HCT116 (cell line): ENCODE data around the gene KDM1B. TPM values are rescaled to one million over a fixed set of nuclear protein-coding genes. Genes with fewer than 3 reads are reported as not detected.

ENCODE experiments used
- ATAC-seq: fragments of 200-7000 bp; cut with Tn5 transposase; 2 replicates; pipeline ENCODE4 v1.9.1; 2020; ENCODE audit warnings: mild to moderate bottlenecking, moderate library complexity
- BruUV-seq: library from RNA; stranded (reverse); fragments of 400-500 nt; replicated peaks from 2 replicates; lab custom pipeline; 2021; lab: Mats Ljungman, UMichigan
- CTCF ChIA-PET: fragments of 300-600 bp; sonication (Branson Sonifier 250); formaldehyde crosslinking; loops from one replicate; lab custom pipeline; 2021; ENCODE audit warnings: antibody characterized with exemption; lab: Charles Lee
- POLR2A ChIA-PET: fragments of 300-600, 350-600 bp; sonication (Branson Sonifier 250); formaldehyde crosslinking; loops from one replicate; lab custom pipeline; 2021; ENCODE audit warnings: antibody characterized with exemption; lab: Charles Lee
- RAD21 ChIA-PET, 2 experiments: fragments of 300-600 bp; sonication (Branson Sonifier 250); formaldehyde crosslinking; loops; one replicate each; lab custom pipeline; 2023; ENCODE audit warnings: low total read pairs in 2 of 2; ENCODE audit not compliant: uncharacterized antibody in 2 of 2, unreplicated experiment in 2 of 2, low non-redundant PET in 1 of 2; lab: Charles Lee
- DNase-seq: peaks from one replicate; pipeline ENCODE4 v3.0.0-alpha.2; 2010; ENCODE audit warnings: low read depth, low spot score
- H2AFZ ChIP-seq: fragments of 200-600 bp; shearing (Covaris generic), sonication (generic); 2 replicates; pipeline ENCODE4 v1.6.1; 2017; ENCODE audit warnings: low read depth, mixed run types, mixed read lengths, antibody characterized with exemption, low read length; ENCODE audit not compliant: poor library complexity, severe bottlenecking
- H3K27ac ChIP-seq: 2 replicates; pipeline ENCODE4 v1.5.1; 2012; ENCODE audit warnings: low read depth, low read length
- H3K27me3 ChIP-seq: fragments of 200-600 bp; sonication (generic); 2 replicates; pipeline ENCODE4 v1.6.1; 2016; ENCODE audit warnings: mixed run types, low read length, mixed read lengths; ENCODE audit not compliant: insufficient read depth
- H3K36me3 ChIP-seq, 2 experiments: fragments of 200-500 bp in 1 of 2; fragments of 200-600 bp in 1 of 2; sonication (Bioruptor generic) in 1 of 2; sonication (generic) in 1 of 2; 2 replicates each; pipeline versions ENCODE4 v1.5.1 to v1.6.1; 2014 to 2016; ENCODE audit warnings: low read length in 2 of 2, inconsistent platforms in 1 of 2, mixed read lengths in 1 of 2, mixed run types in 1 of 2; ENCODE audit not compliant: insufficient read depth in 2 of 2, control insufficient read depth in 1 of 2
- H3K4me1 ChIP-seq, 2 experiments: fragments of 200-600 bp in 1 of 2; sonication (generic) in 1 of 2; 2 replicates each; pipeline versions ENCODE4 v1.5.1 to v1.6.1; 2012 to 2017; ENCODE audit warnings: low read length in 2 of 2, inconsistent platforms in 1 of 2, mild to moderate bottlenecking in 1 of 2, mixed read lengths in 1 of 2, mixed run types in 1 of 2, moderate library complexity in 1 of 2; ENCODE audit not compliant: insufficient read depth in 2 of 2, control insufficient read depth in 1 of 2
- H3K4me2 ChIP-seq: fragments of 200-600 bp; sonication (generic); 2 replicates; pipeline ENCODE4 v1.6.1; 2017; ENCODE audit warnings: mixed run types, low read length, mixed read lengths
- H3K4me3 ChIP-seq, 2 experiments: fragments of 200-600 bp in 1 of 2; sonication (generic) in 1 of 2; replicated peaks in 1 of 2; 2 replicates each; pipeline ENCODE4 v1.5.1; 2011 to 2016; ENCODE audit warnings: low read length in 2 of 2, control low read depth in 1 of 2, low read depth in 1 of 2, mild to moderate bottlenecking in 1 of 2, mixed read lengths in 1 of 2, mixed run types in 1 of 2
- H3K79me2 ChIP-seq: fragments of 200-600 bp; sonication (generic); 2 replicates; pipeline ENCODE4 v1.6.1; 2017; ENCODE audit warnings: mild to moderate bottlenecking, mixed run types, low read length, moderate library complexity, mixed read lengths; ENCODE audit not compliant: insufficient read depth
- H3K9ac ChIP-seq: fragments of 200-600 bp; sonication (generic); 2 replicates; pipeline ENCODE4 v1.6.1; 2016; ENCODE audit warnings: low read length, mixed read lengths
- H3K9me2 ChIP-seq: fragments of 200-600 bp; sonication (generic), shearing (Covaris generic); 2 replicates; pipeline ENCODE4 v1.6.1; 2017; ENCODE audit warnings: mixed run types, mild to moderate bottlenecking, moderate library complexity; ENCODE audit not compliant: insufficient read depth
- H3K9me3 ChIP-seq, 2 experiments: fragments of 200-500 bp in 1 of 2; fragments of 200-600 bp in 1 of 2; sonication (Bioruptor generic) in 1 of 2; sonication (generic) in 1 of 2; 2 replicates each; pipeline ENCODE4 v1.6.1; 2014 to 2017; ENCODE audit warnings: low read length in 2 of 2, mixed read lengths in 2 of 2, inconsistent platforms in 1 of 2, low read depth in 1 of 2, mild to moderate bottlenecking in 1 of 2, mixed run types in 1 of 2, moderate library complexity in 1 of 2; ENCODE audit not compliant: control insufficient read depth in 1 of 2, insufficient read depth in 1 of 2
- H4K20me1 ChIP-seq: fragments of 200-600 bp; sonication (generic), shearing (Covaris generic); 2 replicates; pipeline ENCODE4 v1.6.1; 2017; ENCODE audit warnings: mixed run types, mild to moderate bottlenecking, moderate library complexity; ENCODE audit not compliant: insufficient read depth
- ATF3 ChIP-seq: IDR thresholded peaks from 2 replicates; pipeline ENCODE4 v1.6.1; 2012
- CBX3 ChIP-seq: IDR thresholded peaks from 2 replicates; pipeline ENCODE4 v1.6.1; 2012; ENCODE audit warnings: low read depth
- CTCF ChIP-seq, 3 experiments: fragments of 200-600 bp in 1 of 3; sonication (generic) in 1 of 3; IDR thresholded peaks in 2 of 3; conservative IDR thresholded peaks in 1 of 3; 2 replicates each; pipeline ENCODE4 v1.5.1; 2012 to 2017; ENCODE audit warnings: low read depth in 2 of 3, low read length in 2 of 3, antibody characterized with exemption in 1 of 3, borderline replicate concordance in 1 of 3, control low read depth in 1 of 3, mild to moderate bottlenecking in 1 of 3, mixed read lengths in 1 of 3, mixed run types in 1 of 3, moderate library complexity in 1 of 3; ENCODE audit not compliant: insufficient read depth in 1 of 3
- EGR1 ChIP-seq: IDR thresholded peaks from 2 replicates; pipeline ENCODE4 v1.6.1; 2012; ENCODE audit warnings: low read depth
- EZH2 ChIP-seq: fragments of 200-600 bp; sonication (generic); IDR thresholded peaks from 2 replicates; pipeline ENCODE4 v1.6.1; 2017; ENCODE audit warnings: antibody characterized with exemption, mixed run types
- EZH2phosphoT487 ChIP-seq: fragments of 200-600 bp; IDR thresholded peaks from 2 replicates; pipeline ENCODE4 v1.6.1; 2018; ENCODE audit warnings: antibody characterized with exemption, borderline replicate concordance
- JUND ChIP-seq: IDR thresholded peaks from 2 replicates; pipeline ENCODE4 v1.6.1; 2012
- MAX ChIP-seq: IDR thresholded peaks from 2 replicates; pipeline ENCODE4 v1.6.1; 2012
- POLR2A ChIP-seq: IDR thresholded peaks from 2 replicates; pipeline ENCODE4 v1.7.0; 2011; ENCODE audit warnings: borderline replicate concordance; ENCODE audit not compliant: insufficient read depth, insufficient read length; ENCODE audit errors: extremely low read depth
- POLR2AphosphoS5 ChIP-seq: IDR thresholded peaks from 2 replicates; pipeline ENCODE4 v1.6.1; 2011; ENCODE audit warnings: mild to moderate bottlenecking, low read depth, low read length, moderate library complexity
- SIN3A ChIP-seq: IDR thresholded peaks from 2 replicates; pipeline ENCODE4 v1.6.1; 2012; ENCODE audit warnings: low read depth
- SP1 ChIP-seq: IDR thresholded peaks from 2 replicates; pipeline ENCODE4 v1.6.1; 2012; ENCODE audit warnings: low read depth
- SRF ChIP-seq: IDR thresholded peaks from 2 replicates; pipeline ENCODE4 v1.6.1; 2012; ENCODE audit warnings: low read depth
- TCF7L2 ChIP-seq: IDR thresholded peaks from 2 replicates; pipeline ENCODE4 v1.7.0; 2011; ENCODE audit warnings: borderline replicate concordance, inconsistent platforms; ENCODE audit not compliant: insufficient read depth, insufficient read length; ENCODE audit errors: extremely low read depth
- YY1 ChIP-seq: IDR thresholded peaks from 2 replicates; pipeline ENCODE4 v1.6.1; 2011; ENCODE audit warnings: low read length, low read depth, moderate library complexity, mild to moderate bottlenecking; ENCODE audit not compliant: insufficient replicate concordance; ENCODE audit errors: extremely low read depth
- ZBTB33 ChIP-seq: IDR thresholded peaks from 2 replicates; pipeline ENCODE4 v1.6.1; 2011; ENCODE audit warnings: mild to moderate bottlenecking, low read length, moderate library complexity; ENCODE audit not compliant: insufficient replicate concordance; ENCODE audit errors: extremely low read depth
- ZFX ChIP-seq: fragments of 450-650 bp; IDR thresholded peaks from 2 replicates; pipeline ENCODE4 v1.6.1; 2017
- ZNF274 ChIP-seq: fragments of 200-500 bp; sonication (Bioruptor generic); IDR thresholded peaks from 2 replicates; pipeline ENCODE4 v1.6.1; 2014; ENCODE audit warnings: mild to moderate bottlenecking, low read depth, low read length, inconsistent platforms
- intact Hi-C: fragments of 100-400 bp; cut with micrococcal nuclease; formaldehyde crosslinking; loops from 2 replicates; pipeline ENCODE4 v1.10.0; 2022
- total RNA-seq: library from RNA; stranded (reverse); gene quantifications from one replicate; pipeline ENCODE4 v1.2.1, GENCODE V29; 2021; ENCODE audit not compliant: unreplicated experiment

KDM1B gene
- total RNA-seq, 1 experiment from 2014 or later, result 24.5 TPM

- no TSS peak for BruUV-seq
- Histone ChIP-seq H3K9me3 (no peaks in the 10 kb centered on the region), H3K4me1 (peaks cover 6 to 13% of the 10 kb centered on the region in 2 experiments; a peak in 3 of 4 replicates), H3K27ac (no peak overlapping the region), H3K36me3 (peaks cover 32 to 51% of the 10 kb centered on the region in 2 experiments), H3K27me3 (no peaks in the 10 kb centered on the region), H3K4me3 (no peak overlapping the region), H3K79me2 (peaks cover 93% of the 10 kb centered on the region), H4K20me1 (peaks cover 24% of the 10 kb centered on the region; the same call in 1 of the 2 replicates), H3K4me2 (no peak overlapping the region), H3K9ac (no peak overlapping the region), H2AFZ (no peak overlapping the region), H3K9me2 (no peaks in the 10 kb centered on the region)
- DNase-seq (no peak), ATAC-seq (no peak)
- POLR2A ChIA-PET, result no interaction called here
- RAD21 ChIA-PET, result no interaction called here
- TF ChIP-seq ZFX, result no peak
- TF ChIP-seq SP1, result no peak
- intact Hi-C loops, result no loop called here
- CTCF ChIA-PET, result no interaction called here
Observed at GRCh38 chr6:18237167-18237566, 81.9 kb downstream of the KDM1B start.

GRCh38 chr6:18240230-18240629 is 85.0 kb downstream of the KDM1B start:
- ChIA-PET POLR2A (no interaction called here), RAD21 (no interaction called here), CTCF (no interaction called here)
- no peak overlapping the region for H3K9ac ChIP-seq
- no peak overlapping the region for H2AFZ ChIP-seq
- no peak overlapping the region for H3K4me2 ChIP-seq
- H3K27ac ChIP-seq, result no peak overlapping the region
- intact Hi-C loops, result no loop called here
- ATAC-seq, result no peak
- H3K9me2 ChIP-seq, result no peaks in the 10 kb centered on the region
- BruUV-seq, result no TSS peak
- H3K27me3 ChIP-seq, result no peaks in the 10 kb centered on the region
- peaks cover 26 to 67% of the 10 kb centered on the region in 2 experiments; a peak in 3 of 4 replicates for H3K36me3 ChIP-seq
- H4K20me1 ChIP-seq, result peaks cover 25% of the 10 kb centered on the region; the same call in 1 of the 2 replicates
- no peaks in the 10 kb centered on the region for H3K9me3 ChIP-seq
- DNase-seq, result no peak
- no peak overlapping the region for H3K4me3 ChIP-seq
- peaks cover 100% of the 10 kb centered on the region for H3K79me2 ChIP-seq
- peaks cover 10 to 37% of the 10 kb centered on the region in 2 experiments; a peak in 3 of 4 replicates for H3K4me1 ChIP-seq
- TF ChIP-seq POLR2AphosphoS5 (no peak), SRF (no peak), SIN3A (no peak), MAX (no peak), EGR1 (no peak), ZNF274 (no peak), JUND (no peak), ZFX (no peak), POLR2A (no peak), ATF3 (no peak), TCF7L2 (no peak), CBX3 (no peak), EZH2phosphoT487 (no peak), EZH2 (no peak), YY1 (no peak), ZBTB33 (no peak), CTCF (IDR thresholded peaks at IDR 0.05 in 2 of 3, conservative IDR thresholded peaks at IDR 0.05 in 1 of 3; ENCODE audit: borderline replicate concordance in 1 of 3, insufficient read depth in 1 of 3, low read depth in 2 of 3, low read length in 2 of 3) (no peak)
